ENCODE results near the gene NRGN.

DNA sequence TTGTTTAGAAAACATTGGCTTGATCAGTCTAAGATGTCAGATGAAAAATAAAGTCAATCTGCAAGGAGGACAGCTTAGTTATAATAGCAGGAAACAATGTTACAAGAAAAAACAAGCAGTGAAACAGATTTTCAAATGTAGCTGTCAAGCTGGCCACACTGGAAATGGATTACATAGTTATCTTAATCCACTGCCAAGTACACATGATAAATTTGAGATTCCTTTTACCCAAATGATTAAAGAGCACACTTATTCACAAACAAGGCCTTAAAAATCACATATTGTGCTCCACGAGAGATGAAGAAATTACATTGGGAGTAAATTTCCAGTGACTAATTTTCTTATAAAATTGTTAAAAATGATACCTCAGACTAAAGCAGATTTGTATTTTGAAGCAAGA lies 39.8 kb downstream of the NRGN start:
- TF ChIP-seq, protein P1, sequence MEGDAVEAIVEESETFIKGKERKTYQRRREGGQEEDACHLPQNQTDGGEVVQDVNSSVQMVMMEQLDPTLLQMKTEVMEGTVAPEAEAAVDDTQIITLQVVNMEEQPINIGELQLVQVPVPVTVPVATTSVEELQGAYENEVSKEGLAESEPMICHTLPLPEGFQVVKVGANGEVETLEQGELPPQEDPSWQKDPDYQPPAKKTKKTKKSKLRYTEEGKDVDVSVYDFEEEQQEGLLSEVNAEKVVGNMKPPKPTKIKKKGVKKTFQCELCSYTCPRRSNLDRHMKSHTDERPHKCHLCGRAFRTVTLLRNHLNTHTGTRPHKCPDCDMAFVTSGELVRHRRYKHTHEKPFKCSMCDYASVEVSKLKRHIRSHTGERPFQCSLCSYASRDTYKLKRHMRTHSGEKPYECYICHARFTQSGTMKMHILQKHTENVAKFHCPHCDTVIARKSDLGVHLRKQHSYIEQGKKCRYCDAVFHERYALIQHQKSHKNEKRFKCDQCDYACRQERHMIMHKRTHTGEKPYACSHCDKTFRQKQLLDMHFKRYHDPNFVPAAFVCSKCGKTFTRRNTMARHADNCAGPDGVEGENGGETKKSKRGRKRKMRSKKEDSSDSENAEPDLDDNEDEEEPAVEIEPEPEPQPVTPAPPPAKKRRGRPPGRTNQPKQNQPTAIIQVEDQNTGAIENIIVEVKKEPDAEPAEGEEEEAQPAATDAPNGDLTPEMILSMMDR (conservative IDR thresholded peaks at IDR 0.05; ENCODE audit: low read length) = no peak
- no peak for TF ChIP-seq EZH2phosphoT487 (IDR thresholded peaks at IDR 0.05; ENCODE audit: borderline replicate concordance, low read depth, low read length)

Data from OCI-LY7 (cell line).